Transverse colon (tissue), 4 donors: ENCODE data around the gene WDR35. TPM values are rescaled to one million over a fixed set of nuclear protein-coding genes. Genes with fewer than 3 reads are reported as not detected.

Experiments
- DNase-seq: peaks from one replicate; pipeline ENCODE4 v3.0.0-alpha.2; 2019
- H3K27ac ChIP-seq, 4 donors: fragments of 200-600 bp; sonication (generic); 2 replicates each; pipeline ENCODE4 v1.5.1; 2016 to 2018; ENCODE audit warnings: inconsistent platforms in 4 of 4
- H3K27me3 ChIP-seq: fragments of 200-600 bp; sonication (generic); 2 replicates; pipeline ENCODE4 v1.5.1; 2017; ENCODE audit warnings: inconsistent platforms
- H3K36me3 ChIP-seq, 4 donors: fragments of 200-600 bp; sonication (generic); 2 replicates each; pipeline ENCODE4 v1.5.1; 2017 to 2019; ENCODE audit warnings: inconsistent platforms in 4 of 4
- H3K4me1 ChIP-seq, 4 donors: fragments of 200-600 bp; sonication (generic); 2 replicates each; pipeline ENCODE4 v1.5.1; 2017 to 2020; ENCODE audit warnings: inconsistent platforms in 4 of 4
- H3K4me3 ChIP-seq, 4 donors: fragments of 200-600 bp; sonication (generic); 1 replicate in 1 of 4; 2 replicates in 3 of 4; pipeline versions ENCODE4 v1.5.1 to v1.6.1; 2017 to 2019; ENCODE audit warnings: inconsistent platforms in 4 of 4
- H3K9me3 ChIP-seq, 2 donors: fragments of 200-600 bp; sonication (generic); 2 replicates each; pipeline ENCODE4 v1.5.1; 2017 to 2019; ENCODE audit warnings: inconsistent platforms in 2 of 2
- CTCF ChIP-seq, 5 experiments: fragments of 200-600 bp in 3 of 5; fragments of 450-650 bp in 2 of 5; sonication (generic) in 3 of 5; IDR thresholded peaks; 1 replicate in 2 of 5; 2 replicates in 3 of 5; pipeline ENCODE4 v1.5.1; 2016 to 2017; ENCODE audit warnings: antibody characterized with exemption in 5 of 5, inconsistent platforms in 3 of 5, mild to moderate bottlenecking in 2 of 5, moderate library complexity in 1 of 5
- EP300 ChIP-seq: sonication (generic); formaldehyde crosslinking; IDR thresholded peaks from one replicate; pipeline ENCODE4 v1.6.1; 2017; ENCODE audit warnings: antibody characterized with exemption, low read depth
- POLR2A ChIP-seq: fragments of 450-650 bp; IDR thresholded peaks from one replicate; pipeline ENCODE4 v1.6.1; 2016; ENCODE audit warnings: antibody characterized with exemption, mild to moderate bottlenecking, moderate library complexity
- POLR2AphosphoS5 ChIP-seq, 3 donors: sonication (generic); formaldehyde crosslinking; IDR thresholded peaks; one replicate each; pipeline ENCODE4 v1.6.1; 2016; ENCODE audit warnings: antibody characterized with exemption in 3 of 3
- WGBS, 2 donors: methylation state at CpG; one replicate each; pipeline ENCODE4 v1.1.5; 2018; ENCODE audit warnings: low coverage in 1 of 2; 5-methylcytosine and 5-hydroxymethylcytosine counted together
- in situ Hi-C, 4 donors: fragments of 200-750 bp; cut with MboI; loops; one replicate each; pipeline versions ENCODE4 v1.15.0 to v1.15.1; 2017; ENCODE audit warnings: low sequenced_read_pairs in 3 of 4, low pct_ligation_motif_present in 1 of 4, low pct_unique_long_range_greater_than_20kb in 1 of 4
- intact Hi-C: fragments of 100-400 bp; cut with DNase I; formaldehyde crosslinking; loops from one replicate; pipeline ENCODE4 v1.15.1; 2023; ENCODE audit warnings: low total_unique reads
- total RNA-seq, 4 donors: library from RNA; depleted of rRNA; stranded (reverse); fragments of >200 nt; gene quantifications; one replicate each; pipeline ENCODE4 v1.1.0, GENCODE V29; 2016

Gene WDR35
- total RNA-seq, 4 donors from 2014 or later: 0.37 to 4.8 (median 2.0) TPM

GRCh38 chr2:19989342-19989666 is 601 bp downstream of the WDR35 start:
- TF ChIP-seq POLR2AphosphoS5 (IDR thresholded peaks at IDR 0.05): no peak
- TF ChIP-seq POLR2A: no peak
- TF ChIP-seq CTCF (IDR thresholded peaks at IDR 0.05): no peak
- TF ChIP-seq EP300: no peak
- Histone ChIP-seq H3K27ac (peak overlapping the region; percentile 52 to 79 (median 68)), H3K36me3 (no peaks in the 10 kb centered on the region), H3K9me3 (no peaks in the 10 kb centered on the region), H3K4me1 (peaks cover 0 to 18% (median 9%) of the 10 kb centered on the region in 4 donors), H3K4me3 (peak overlapping the region; percentile 57 to 72 (median 66)), H3K27me3 (peaks cover 13% of the 10 kb centered on the region)
- intact Hi-C loops: no loop called here
- in situ Hi-C loops: no loop called here
- 15 to 21% methylated on average over 8 of the region's 8 CpGs for WGBS, 2 donors
- no peak for DNase-seq

GRCh38 chr2:19988600-19988999 is 1.3 kb downstream of the WDR35 start:
- WGBS, 2 donors: 80 to 83% methylated on average over 2 of the region's 2 CpGs
- Histone ChIP-seq H3K4me1 (peaks cover 0 to 18% (median 9%) of the 10 kb centered on the region in 4 donors), H3K27me3 (peaks cover 11% of the 10 kb centered on the region), H3K4me3 (peak overlapping the region in 1 of 4 donors; percentile 72), H3K27ac (no peak overlapping the region), H3K36me3 (no peaks in the 10 kb centered on the region), H3K9me3 (no peaks in the 10 kb centered on the region)
- no peak for TF ChIP-seq POLR2AphosphoS5 (IDR thresholded peaks at IDR 0.05)
- no peak for TF ChIP-seq EP300
- no peak for TF ChIP-seq CTCF (IDR thresholded peaks at IDR 0.05)
- TF ChIP-seq POLR2A: no peak
- no peak for DNase-seq
- intact Hi-C loops: no loop called here
- in situ Hi-C loops: no loop called here

DNA sequence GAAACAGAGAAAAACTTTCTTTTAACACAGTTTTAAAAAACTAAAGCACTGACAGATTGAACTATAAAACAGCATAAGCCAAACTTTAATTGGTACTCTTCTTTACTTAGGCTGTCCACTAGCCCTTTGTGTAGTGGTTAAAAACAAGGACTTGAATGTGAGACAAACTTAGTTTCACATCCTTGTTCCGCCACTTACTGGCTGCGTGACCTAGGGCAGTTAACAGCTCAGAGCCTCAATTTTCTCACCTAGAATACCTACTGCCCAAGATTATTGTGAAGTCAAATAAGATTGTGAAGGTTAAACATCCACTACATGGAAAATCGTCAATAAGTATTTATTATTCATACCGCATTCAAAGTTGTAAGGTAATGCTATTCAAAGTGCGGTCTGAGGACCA is 2.0 kb downstream of the WDR35 start:
- H3K4me3 ChIP-seq: no peak overlapping the region
- DNase-seq: no peak
- H3K4me1 ChIP-seq: peaks cover 0 to 18% (median 9%) of the 10 kb centered on the region in 4 donors
- no peak for TF ChIP-seq CTCF (IDR thresholded peaks at IDR 0.05)
- TF ChIP-seq EP300: no peak
- TF ChIP-seq POLR2AphosphoS5 (IDR thresholded peaks at IDR 0.05): no peak
- TF ChIP-seq POLR2A: no peak
- H3K9me3 ChIP-seq: no peaks in the 10 kb centered on the region
- H3K27ac ChIP-seq: no peak overlapping the region
- in situ Hi-C loops: no loop called here
- intact Hi-C loops: no loop called here
- no peaks in the 10 kb centered on the region for H3K36me3 ChIP-seq
- peaks cover 7% of the 10 kb centered on the region for H3K27me3 ChIP-seq
- WGBS, 2 donors: 88 to 90% methylated on average over 5 of the region's 5 CpGs

- intact Hi-C loops: no loop called here
- in situ Hi-C loops: no loop called here
- Histone ChIP-seq H3K4me1 (no peaks in the 10 kb centered on the region), H3K27me3 (no peaks in the 10 kb centered on the region), H3K9me3 (no peaks in the 10 kb centered on the region), H3K27ac (no peak overlapping the region), H3K4me3 (no peak overlapping the region), H3K36me3 (peaks cover 0 to 4% (median 0%) of the 10 kb centered on the region in 4 donors)
- no peak for TF ChIP-seq EP300
- no peak for DNase-seq
- WGBS, 2 donors: 75 to 95% methylated on average over 1 of the region's 1 CpG
These were observed 7.6 kb downstream of the WDR35 start for GRCh38 chr2:19982268-19982667.

- intact Hi-C loops: no loop called here
- H3K9me3 ChIP-seq: no peaks in the 10 kb centered on the region
These were observed 10.0 kb downstream of the WDR35 start for GRCh38 chr2:19979932-19980331.

More at GRCh38 chr2:19979932-19980331, 10.0 kb downstream of the WDR35 start:
- Histone ChIP-seq H3K36me3 (peaks cover 0 to 4% (median 0%) of the 10 kb centered on the region in 4 donors), H3K4me1 (no peaks in the 10 kb centered on the region), H3K4me3 (no peak overlapping the region), H3K27me3 (no peaks in the 10 kb centered on the region), H3K27ac (no peak overlapping the region)
- in situ Hi-C loops: no loop called here
- 60 to 71% methylated on average over 1 of the region's 1 CpG for WGBS, 2 donors
- no peak for DNase-seq
- TF ChIP-seq POLR2A (no peak), EP300 (no peak), CTCF (IDR thresholded peaks at IDR 0.05) (no peak), POLR2AphosphoS5 (IDR thresholded peaks at IDR 0.05) (no peak)
